ENCODE measurements around the gene HAUS3. TPM values are rescaled to one million over a fixed set of nuclear protein-coding genes. Genes with fewer than 3 reads are reported as not detected.

The HAUS3 gene
- total RNA-seq, 1 experiment from 2014 or later: 9.5 TPM

DNA sequence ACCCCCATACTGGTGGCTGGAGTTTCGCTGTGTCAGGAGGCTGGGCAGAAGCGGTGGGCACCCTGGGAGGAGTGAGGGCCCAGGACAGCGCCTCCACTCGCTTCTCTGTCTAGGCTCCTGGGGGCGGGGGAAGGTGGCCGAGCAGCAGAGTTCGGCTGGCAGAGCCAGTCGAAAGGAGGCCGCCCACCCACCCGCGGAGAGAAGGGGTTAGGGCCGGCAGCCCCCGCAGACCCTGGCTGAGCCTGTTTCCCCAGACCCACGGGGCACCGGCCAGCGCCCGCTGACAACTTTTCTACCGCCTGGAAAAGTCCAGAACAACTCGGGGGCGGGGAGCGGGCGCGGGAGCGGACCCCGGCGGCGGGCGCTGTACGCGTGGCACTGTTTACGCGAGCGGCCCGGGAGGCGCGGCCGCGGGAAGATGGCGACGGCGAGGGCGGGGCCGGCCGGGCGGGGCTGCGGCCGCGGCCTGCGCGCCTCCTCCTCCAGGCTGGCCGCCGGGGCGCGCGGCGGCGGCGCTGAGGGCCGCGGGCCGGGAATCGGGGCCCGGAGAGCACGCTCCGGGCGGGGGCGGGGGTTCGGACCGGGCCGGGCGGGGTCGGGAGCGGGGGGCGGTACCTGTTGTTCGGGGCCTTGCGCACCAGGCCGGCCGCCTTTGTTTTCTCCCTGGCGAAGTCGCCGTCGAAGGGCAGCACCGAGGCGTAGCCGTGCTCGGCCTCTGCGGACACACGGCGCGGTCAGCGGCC, 19.4 kb upstream of the HAUS3 start:
- H3K4me1 ChIP-seq (ENCODE audit: insufficient read depth, low read length): peaks cover 8% of the 10 kb centered on the region; the same call in 1 of the 2 replicates
- H2AFZ ChIP-seq (ENCODE audit: low read length): peak overlapping the region; percentile 68
- H3K4me3 ChIP-seq (ENCODE audit: low read length): peak overlapping the region; percentile 87
- peak overlapping the region; percentile 79 for H3K9ac ChIP-seq (ENCODE audit: low read length)
- peak; percentile 37 for DNase-seq
- CTCF ChIA-PET: no interaction called here
- TF ChIP-seq EZH2 (IDR thresholded peaks at IDR 0.05; ENCODE audit: low read length, unreplicated experiment) (no peak), CTCF (conservative IDR thresholded peaks at IDR 0.05; ENCODE audit: low read depth, low read length) (no peak), EZH2phosphoT487 (IDR thresholded peaks at IDR 0.05; ENCODE audit: borderline replicate concordance, low read length) (no peak)
- intact Hi-C loops (cut with micrococcal nuclease): loop anchor here (5.0 kb wide), 1 partner anchor 156 kb away; the partner anchor contains the start of genes CFAP99 and ZFYVE28
- BruUV-seq (replicated peaks): no TSS peak
- H3K27me3 ChIP-seq (ENCODE audit: low read length): no peaks in the 10 kb centered on the region
- POLR2A ChIA-PET (ENCODE audit: unreplicated experiment): no interaction called here
- no peaks in the 10 kb centered on the region for H3K9me3 ChIP-seq (ENCODE audit: low read length)
- no peaks in the 10 kb centered on the region for H4K20me1 ChIP-seq (ENCODE audit: low read length)
- H3K36me3 ChIP-seq (ENCODE audit: low read depth, low read length): no peaks in the 10 kb centered on the region
- no peaks in the 10 kb centered on the region for H3F3A ChIP-seq (ENCODE audit: low read length, unreplicated experiment)
- peak; percentile 25 for ATAC-seq
- H3K27ac ChIP-seq (ENCODE audit: low read length): no peak overlapping the region
- H3K4me2 ChIP-seq (ENCODE audit: low read length): peak overlapping the region; percentile 93
- H3K9me2 ChIP-seq (replicated peaks; ENCODE audit: low read length): no peaks in the 10 kb centered on the region
- H3K79me2 ChIP-seq (ENCODE audit: low read length): peaks cover 10% of the 10 kb centered on the region; the same call in 1 of the 2 replicates

DNA sequence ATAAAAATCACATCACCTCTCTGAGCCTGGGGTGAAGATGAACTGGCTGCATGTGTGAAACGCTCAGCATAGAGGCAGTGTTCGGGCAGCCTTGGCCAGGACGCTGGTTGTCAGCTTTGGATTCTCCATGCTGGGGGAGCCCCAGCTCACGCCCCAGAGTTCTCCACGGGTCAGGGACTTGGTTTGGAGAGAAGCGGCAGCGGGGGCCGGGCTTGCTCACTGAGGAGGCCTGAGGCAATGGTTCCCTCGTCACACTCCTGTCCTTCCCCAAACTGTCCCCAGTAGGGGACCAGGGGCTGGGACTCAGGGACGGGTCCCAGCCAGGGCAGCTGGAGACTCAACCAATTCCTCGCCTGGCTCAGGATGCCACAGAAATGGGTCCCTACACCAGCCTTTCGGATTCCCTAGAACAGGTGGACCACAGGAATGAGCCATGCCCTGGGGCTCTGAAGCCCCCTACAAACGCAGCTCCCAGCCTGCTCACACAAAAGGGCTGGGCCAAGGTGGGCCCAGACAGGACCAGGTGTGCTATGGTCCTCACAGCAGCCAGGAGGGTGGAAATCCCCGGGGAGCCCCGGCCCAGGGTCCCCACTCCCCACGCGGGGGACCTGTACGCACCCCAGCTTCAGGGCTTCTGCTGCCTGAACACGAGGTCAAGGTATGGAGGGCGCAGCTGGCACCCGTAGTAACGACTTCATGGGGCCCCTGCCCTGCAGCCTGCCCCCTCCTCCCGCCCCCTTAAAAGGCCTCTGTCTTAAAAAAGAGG, 18.6 kb upstream of the HAUS3 start:
- H3K9ac ChIP-seq (ENCODE audit: low read length): peak overlapping the region; percentile 79
- CTCF ChIA-PET: no interaction called here
- peak overlapping the region; percentile 93 for H3K4me2 ChIP-seq (ENCODE audit: low read length)
- TF ChIP-seq CTCF (conservative IDR thresholded peaks at IDR 0.05; ENCODE audit: low read depth, low read length) (no peak), EZH2phosphoT487 (IDR thresholded peaks at IDR 0.05; ENCODE audit: borderline replicate concordance, low read length) (no peak), EZH2 (IDR thresholded peaks at IDR 0.05; ENCODE audit: low read length, unreplicated experiment) (no peak)
- no peaks in the 10 kb centered on the region for H3K27me3 ChIP-seq (ENCODE audit: low read length)
- H3K9me3 ChIP-seq (ENCODE audit: low read length): no peaks in the 10 kb centered on the region
- H3F3A ChIP-seq (ENCODE audit: low read length, unreplicated experiment): no peaks in the 10 kb centered on the region
- POLR2A ChIA-PET (ENCODE audit: unreplicated experiment): no interaction called here
- BruUV-seq (replicated peaks): TSS peak; percentile 52
- H3K9me2 ChIP-seq (replicated peaks; ENCODE audit: low read length): no peaks in the 10 kb centered on the region
- no peak for DNase-seq
- H3K4me3 ChIP-seq (ENCODE audit: low read length): peak overlapping the region; percentile 87
- no peak overlapping the region for H3K27ac ChIP-seq (ENCODE audit: low read length)
- peaks cover 8% of the 10 kb centered on the region; the same call in 1 of the 2 replicates for H3K4me1 ChIP-seq (ENCODE audit: insufficient read depth, low read length)
- no peaks in the 10 kb centered on the region for H3K36me3 ChIP-seq (ENCODE audit: low read depth, low read length)
- peak overlapping the region; percentile 68; the same call in 1 of the 2 replicates for H2AFZ ChIP-seq (ENCODE audit: low read length)
- intact Hi-C loops (cut with micrococcal nuclease): loop anchor here (5.0 kb wide), 1 partner anchor 157 kb away; the partner anchor contains the start of genes CFAP99 and ZFYVE28
- H3K79me2 ChIP-seq (ENCODE audit: low read length): peaks cover 10% of the 10 kb centered on the region; the same call in 1 of the 2 replicates
- ATAC-seq: no peak
- H4K20me1 ChIP-seq (ENCODE audit: low read length): no peaks in the 10 kb centered on the region
